Measurements from ENCODE around the gene KRT77.
"Not testable (repeated sequence)": the region's sequence is repeated elsewhere in the genome, so short reads cannot be mapped to it uniquely, and the experiment has no call there.

The KRT77 gene

DNA sequence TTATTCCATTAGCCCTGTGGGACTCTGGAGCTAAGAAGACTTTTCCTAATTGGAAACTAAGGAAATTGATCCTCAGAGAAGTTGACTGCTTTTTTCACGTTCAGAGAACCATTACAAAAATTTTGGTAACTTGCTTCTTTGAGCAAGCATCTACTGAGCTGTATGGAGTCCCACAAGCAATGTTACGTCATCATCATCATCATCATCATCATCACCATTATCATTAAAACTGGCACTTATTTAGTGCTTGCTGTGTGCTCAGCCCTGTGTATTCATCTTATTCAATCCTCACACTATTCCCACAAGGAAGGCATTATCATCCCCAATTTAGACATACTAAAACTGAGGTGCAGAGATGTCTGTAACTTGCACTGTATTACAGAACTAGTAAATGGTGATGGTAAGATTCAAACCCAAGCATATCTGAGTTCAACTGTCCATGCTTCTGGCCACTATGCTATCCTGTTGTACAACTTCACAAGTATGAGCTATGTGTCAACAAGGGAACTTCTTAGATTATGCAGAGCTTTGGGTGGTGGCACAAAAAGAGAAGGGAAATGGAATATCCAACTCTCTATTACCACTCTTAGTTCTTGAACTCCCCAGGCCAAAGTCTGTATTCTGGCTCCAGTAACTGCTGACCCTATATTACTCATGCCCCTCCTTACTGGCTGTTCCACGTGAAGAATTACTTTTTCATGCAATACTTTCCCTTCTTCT is 29.5 kb downstream of the KRT77 start:
- DNase-seq, result no peak

DNA sequence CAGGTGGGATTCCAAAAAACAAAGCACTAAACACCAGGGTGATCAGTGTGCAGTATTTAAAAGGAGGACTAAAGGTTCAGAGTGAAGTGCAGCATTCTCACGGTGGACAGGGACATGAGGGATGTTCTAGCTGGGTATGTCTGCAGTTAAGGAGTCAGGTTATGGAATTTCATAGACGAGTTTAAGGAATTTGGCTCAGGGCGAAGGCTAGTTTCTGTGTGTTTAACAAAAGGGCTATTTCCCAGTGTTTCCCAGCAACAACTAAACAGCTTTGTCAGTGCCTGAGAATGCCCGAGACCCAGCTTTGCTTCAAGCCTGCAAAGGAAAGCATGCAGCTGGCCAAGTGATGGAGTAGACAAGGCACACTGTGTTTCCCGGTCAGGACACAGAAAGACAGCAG is 30.1 kb downstream of the KRT77 start:
- DNase-seq, result no peak

DNA sequence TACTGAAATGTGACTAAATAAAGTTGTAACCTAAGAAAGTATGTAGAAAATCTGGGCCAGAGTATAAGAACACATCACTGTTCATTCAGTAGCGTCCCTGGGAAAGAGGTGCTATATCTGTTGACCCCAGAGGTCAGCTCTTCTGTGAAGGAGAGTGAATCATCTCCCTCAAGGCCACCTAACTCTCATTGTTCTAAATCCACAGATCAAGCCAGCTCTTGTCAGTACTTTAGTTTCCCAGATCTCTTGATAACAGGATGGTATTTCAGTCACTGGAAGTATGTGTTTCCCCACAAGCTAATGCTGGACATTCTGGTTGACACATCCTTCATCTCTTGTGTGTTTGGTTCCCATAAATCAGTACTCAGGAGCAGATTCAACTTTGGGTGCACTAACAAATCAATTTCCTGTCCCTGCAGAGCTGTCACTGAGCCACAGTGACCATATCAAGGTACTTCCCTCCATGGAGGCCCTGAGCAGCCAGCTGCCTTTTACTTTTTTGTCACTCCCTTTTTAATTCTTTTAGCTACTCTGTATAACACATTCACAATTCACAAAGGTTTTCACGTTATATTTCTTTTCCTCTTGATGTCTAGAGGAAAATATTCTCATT is 30.9 kb downstream of the KRT77 start:
- DNase-seq, result no peak

GRCh38 chr12:52670961-52671360 is 32.4 kb downstream of the KRT77 start:
- no peak for DNase-seq

GRCh38 chr12:52670506-52670905 is 32.8 kb downstream of the KRT77 start:
- no peak for DNase-seq

DNA sequence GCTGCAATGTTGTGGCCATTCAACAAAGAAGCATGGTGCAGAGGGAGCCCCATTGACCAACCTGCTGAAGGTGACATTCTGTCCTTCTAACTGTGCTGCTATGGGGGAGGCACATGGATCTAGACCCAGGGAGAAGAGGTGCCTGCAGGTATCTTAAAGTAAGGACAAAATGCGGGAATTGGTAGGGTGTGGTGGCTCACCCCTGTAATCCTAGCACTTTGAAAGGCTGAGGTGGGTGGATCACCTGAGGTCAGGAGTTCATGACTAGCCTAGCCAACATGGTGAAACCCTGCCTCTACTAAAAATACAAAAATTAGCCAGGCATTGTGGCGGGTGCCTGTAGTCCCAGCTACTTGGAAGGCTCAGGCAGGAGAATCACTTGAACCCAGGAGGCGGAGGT is 33.4 kb downstream of the KRT77 start:
- DNase-seq, result not testable (repeated sequence)

DNA sequence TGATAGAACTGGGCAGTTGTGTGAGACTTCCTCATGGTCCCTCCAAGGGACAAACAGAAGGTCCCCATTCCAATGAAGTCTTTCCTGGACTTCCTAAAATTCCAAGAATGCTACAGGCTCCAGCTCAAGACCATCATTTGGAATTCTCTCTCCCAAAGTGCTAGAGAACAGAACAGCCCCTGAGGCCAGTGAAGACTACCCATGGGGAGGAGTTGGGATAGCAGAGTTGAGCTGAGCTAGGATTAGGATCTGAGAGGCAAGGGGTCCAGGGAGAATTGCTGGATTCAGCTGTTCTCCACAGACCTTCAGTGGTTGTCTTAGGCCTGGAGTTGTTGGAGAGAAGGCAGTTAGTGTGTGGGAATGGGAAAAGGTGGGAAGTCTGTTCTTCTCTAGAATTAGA is 33.9 kb downstream of the KRT77 start:
- DNase-seq, result no peak

DNA sequence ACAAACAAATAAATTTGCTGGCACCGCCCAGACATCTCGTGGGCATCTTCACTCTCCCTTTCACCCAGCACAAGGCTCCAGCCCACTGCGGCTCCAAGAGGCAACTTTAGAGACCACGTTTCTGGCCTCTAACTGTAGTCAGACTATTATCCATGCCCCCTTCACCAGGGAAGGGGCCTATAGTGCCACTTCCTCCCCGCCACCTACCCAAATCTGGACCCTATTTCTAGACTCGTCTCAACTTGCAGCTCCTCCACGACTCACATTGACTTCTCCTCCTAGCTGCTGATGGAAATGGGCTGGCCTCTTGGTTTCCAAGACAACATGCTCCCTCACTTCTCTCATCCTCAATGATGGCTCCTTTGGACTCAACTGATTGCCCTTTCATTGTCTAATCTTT is 35.4 kb downstream of the KRT77 start:
- no peak for DNase-seq

GRCh38 chr12:52667509-52667908 is 35.8 kb downstream of the KRT77 start:
- no peak for DNase-seq

DNA sequence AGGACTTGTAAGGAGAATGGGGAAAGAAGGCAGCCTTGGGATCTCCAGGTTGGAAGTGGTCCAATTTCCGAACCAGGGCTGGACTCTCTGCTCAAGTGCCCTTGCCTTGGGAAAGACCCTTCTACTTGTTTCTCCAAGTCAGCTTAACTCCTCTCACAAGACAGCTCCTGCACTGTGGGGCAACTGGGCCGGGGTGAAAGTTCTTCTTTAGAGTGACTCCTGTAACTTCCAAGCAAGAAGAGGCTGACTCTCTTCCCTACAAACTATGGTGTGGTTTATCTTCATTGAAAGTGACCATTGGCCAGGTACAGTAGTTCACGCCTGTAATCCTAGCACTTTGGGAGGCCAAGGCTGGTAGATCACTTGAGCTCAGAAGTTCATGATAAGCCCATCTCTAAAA is 36.9 kb downstream of the KRT77 start:
- DNase-seq, result no peak

DNA sequence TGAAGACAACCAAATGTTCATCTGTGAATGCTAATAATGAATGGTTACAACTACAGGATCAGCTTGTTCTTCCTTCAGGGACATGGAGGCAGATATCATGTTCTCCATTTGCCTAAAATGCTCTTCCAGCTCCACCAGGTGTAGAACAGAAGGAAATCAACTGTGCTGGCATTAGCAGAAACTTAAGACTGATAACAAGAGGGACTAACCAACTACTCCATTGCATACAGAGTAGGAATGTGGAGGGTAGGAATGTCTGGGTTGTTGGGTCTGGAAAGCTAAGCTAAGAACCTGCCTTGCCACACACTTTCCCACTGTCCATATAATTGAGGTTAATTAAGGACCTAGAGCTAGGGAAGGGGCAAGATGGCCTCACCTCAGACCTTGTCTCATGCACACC is 39.9 kb downstream of the KRT77 start:
- no peak for DNase-seq

GRCh38 chr12:52662918-52663229 is 40.5 kb downstream of the KRT77 start:
- DNase-seq, result no peak

DNA sequence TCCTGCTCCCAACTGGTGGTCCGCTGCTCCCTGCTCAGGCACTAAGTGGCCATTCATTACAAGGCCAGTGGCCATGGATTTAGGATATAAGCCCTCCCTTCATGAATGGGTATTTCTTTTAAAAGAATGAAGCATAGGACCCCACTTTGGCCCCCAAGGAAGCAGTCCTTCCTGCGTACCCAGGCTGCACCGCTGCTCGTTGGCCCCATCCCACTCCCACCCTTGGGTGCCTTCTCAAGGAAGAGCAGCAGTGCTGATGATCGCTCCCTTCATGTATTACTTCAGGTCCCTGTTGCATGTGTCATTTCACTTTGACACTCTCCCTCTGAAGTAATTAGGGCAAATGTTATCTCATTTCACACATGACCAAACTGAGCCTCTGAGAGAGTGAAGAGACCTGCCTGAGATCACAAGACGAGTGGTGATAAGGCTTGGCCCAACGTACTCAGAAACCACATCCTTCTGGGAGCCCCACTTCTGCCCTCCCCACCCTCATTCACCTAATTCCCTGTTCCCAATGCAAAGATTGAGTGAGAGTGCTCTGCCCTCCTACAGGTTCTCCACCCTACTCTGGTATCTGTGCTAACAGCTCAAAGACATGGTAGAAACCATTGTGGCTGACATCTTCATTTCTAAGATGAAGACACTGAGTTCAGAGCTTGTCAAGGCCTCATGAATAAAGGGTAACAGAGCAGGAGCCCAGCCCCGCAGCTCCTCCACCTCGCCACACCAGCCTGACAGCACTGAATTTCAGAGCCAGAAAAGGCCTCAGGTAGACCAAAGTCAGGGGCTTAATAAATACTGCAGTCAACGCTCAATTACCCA is 41.0 kb downstream of the KRT77 start:
- DNase-seq, result no peak

DNA sequence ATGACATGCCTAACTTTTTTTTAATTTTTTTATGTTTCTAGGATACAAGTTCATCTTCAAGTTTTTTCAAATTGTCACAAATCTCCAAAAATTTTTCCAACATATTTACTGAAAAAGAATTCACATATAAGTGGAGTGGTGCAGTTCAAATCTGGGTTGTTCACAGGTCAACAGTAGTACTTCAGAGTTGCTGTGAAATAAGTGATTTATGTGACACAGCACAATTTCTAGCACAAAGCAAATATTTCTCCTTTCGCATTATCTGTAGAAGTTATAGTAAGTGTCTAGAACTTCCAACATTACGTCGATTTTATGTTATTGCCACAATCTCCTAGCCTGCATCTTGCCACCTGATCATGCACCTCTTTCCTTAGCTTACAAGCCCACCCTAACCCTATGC is 41.7 kb downstream of the KRT77 start:
- DNase-seq, result no peak

GRCh38 chr12:52660934-52661499 is 42.3 kb downstream of the KRT77 start:
- DNase-seq, result no peak

DNA sequence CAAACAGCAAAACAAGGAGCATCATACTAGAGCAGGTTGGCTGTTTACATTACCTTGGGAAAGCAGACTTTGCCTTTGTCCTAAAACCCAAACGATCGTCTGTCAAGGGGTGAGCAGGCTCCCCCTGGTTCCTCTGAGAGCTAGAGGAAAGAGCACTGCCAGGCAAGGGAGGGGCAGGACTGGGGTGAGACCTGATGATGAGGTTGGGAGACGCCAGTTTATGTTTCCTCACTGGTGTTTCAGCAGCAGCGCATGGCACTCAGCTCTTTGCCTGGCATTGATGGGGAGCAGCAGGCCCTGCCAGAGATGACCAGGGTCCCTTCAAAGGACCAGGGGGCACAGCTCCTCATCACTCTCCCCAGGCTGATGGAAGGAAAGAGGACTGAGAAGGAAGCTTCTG is 43.4 kb downstream of the KRT77 start:
- DNase-seq, result no peak

- DNase-seq, result no peak
These were observed 43.9 kb downstream of the KRT77 start for GRCh38 chr12:52659395-52659794.

- no peak for DNase-seq
These were observed 45.1 kb downstream of the KRT77 start for GRCh38 chr12:52658196-52658595.

- DNase-seq, result no peak
These were observed 45.9 kb downstream of the KRT77 start for GRCh38 chr12:52657250-52657902.

- no peak for DNase-seq
These were observed 46.7 kb downstream of the KRT77 start for GRCh38 chr12:52656616-52657015.

DNA sequence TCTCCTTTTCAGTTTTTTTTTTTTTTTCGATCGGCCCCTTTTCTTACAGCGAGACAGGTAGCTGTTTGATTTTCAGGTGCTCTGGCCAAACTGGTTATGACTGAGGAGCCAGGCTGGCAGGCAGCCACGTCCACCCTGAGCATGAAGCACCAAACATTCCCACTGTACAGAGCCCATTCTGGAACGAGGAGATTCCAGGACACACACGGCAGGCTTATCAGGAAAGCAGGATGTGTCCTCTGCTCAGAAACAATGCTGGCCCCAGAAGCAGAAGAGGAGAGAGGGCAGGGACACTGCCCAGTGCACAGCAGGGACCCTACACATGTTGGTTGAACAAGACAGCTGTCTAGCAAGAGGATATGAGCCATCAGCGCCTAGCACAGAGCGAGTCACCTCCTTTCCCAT is 47.6 kb downstream of the KRT77 start:
- DNase-seq, result no peak

DNA sequence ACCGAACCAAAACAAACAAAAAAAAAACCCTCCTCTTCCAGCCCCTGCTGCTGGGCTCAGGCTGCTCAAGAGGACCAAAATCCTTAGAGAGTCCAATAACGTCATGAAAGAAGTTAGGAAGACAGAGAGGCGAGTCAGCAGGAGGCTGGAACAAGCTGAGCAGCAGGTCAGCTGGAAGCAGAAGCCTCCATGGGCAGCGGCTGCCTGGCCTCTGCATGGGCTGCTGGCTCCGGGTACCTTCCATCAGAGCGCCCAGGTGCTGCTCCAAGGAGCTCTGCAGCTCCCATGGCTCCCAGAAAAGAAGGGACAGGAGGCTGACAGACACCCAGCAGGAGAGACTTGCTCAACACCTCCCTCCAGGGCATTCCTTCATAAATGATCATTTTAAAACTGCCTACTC is 48.1 kb downstream of the KRT77 start:
- no peak for DNase-seq

- DNase-seq, result no peak
These were observed 51.5 kb downstream of the KRT77 start, which contains the start of gene KRT2 for GRCh38 chr12:52651726-52652261. Gene KRT2, minus strand, starts transcription at chr12:52652211. Its CDS starts 69 bp downstream, at chr12:52652142.

Data from activated CD4-positive, alpha-beta T cell treated with anti-CD3 and anti-CD28 coated beads for 4 hours (primary cell).